ENCODE results near the gene ZNF613.
"Not testable (repeated sequence)": the region's sequence is repeated elsewhere in the genome, so short reads cannot be mapped to it uniquely, and the experiment has no call there.

Gene ZNF613

GRCh38 chr19:51944798-51945552, 17.7 kb downstream of the ZNF613 start:
- no peak for DNase-seq

GRCh38 chr19:51946602-51947001, 19.3 kb downstream of the ZNF613 start:
- no peak for DNase-seq

- DNase-seq = no peak
Observed at GRCh38 chr19:51948975-51949374, 21.7 kb downstream of the ZNF613 start.

GRCh38 chr19:51957846-51958245, 30.6 kb downstream of the ZNF613 start:
- not testable (repeated sequence) for DNase-seq

GRCh38 chr19:51959791-51960190, 32.5 kb downstream of the ZNF613 start:
- no peak for DNase-seq

GRCh38 chr19:51960621-51961233, 33.5 kb downstream of the ZNF613 start:
- not testable (repeated sequence) for DNase-seq

- no peak for DNase-seq
Observed at GRCh38 chr19:51965583-51965982, 38.3 kb downstream of the ZNF613 start.

- DNase-seq = no peak
Observed at GRCh38 chr19:51970718-51971117, 43.4 kb downstream of the ZNF613 start.

GRCh38 chr19:51971624-51972023, 44.4 kb downstream of the ZNF613 start:
- DNase-seq = no peak

- DNase-seq = not testable (repeated sequence)
Observed at GRCh38 chr19:51975787-51976186, 48.5 kb downstream of the ZNF613 start.

- DNase-seq = no peak
Observed at GRCh38 chr19:51976852-51977251, 49.6 kb downstream of the ZNF613 start.

- DNase-seq = no peak
Observed at GRCh38 chr19:51977346-51977745, 50.1 kb downstream of the ZNF613 start.

- no peak for DNase-seq
Observed at GRCh38 chr19:51978882-51979281, 51.6 kb downstream of the ZNF613 start.

- DNase-seq = no peak
Observed at GRCh38 chr19:51980116-51980736, 53.0 kb downstream of the ZNF613 start.

- not testable (repeated sequence) for DNase-seq
Observed at GRCh38 chr19:51980926-51981325, 53.7 kb downstream of the ZNF613 start.

GRCh38 chr19:51983361-51983760, 56.1 kb downstream of the ZNF613 start:
- DNase-seq = no peak

- peak; percentile 44 to 79 (median 64) for DNase-seq
Observed at GRCh38 chr19:51986309-51987291, 59.3 kb downstream of the ZNF613 start, which contains the start of gene ZNF350. TSS of gene ZNF350 (minus strand) at chr19:51986840. CDS start at chr19:51974360, 12,480 bp downstream.

- no peak for DNase-seq
Observed at GRCh38 chr19:51993422-51993821, 66.2 kb downstream of the ZNF613 start.

- DNase-seq = no peak
Observed at GRCh38 chr19:51994048-51994644, 66.9 kb downstream of the ZNF613 start.
